HFF-Myc (cell line): ENCODE results near the gene PHF20.
"Not testable (repeated sequence)": the region's sequence is repeated elsewhere in the genome, so short reads cannot be mapped to it uniquely, and the experiment has no call there.

ENCODE experiments used
- DNase-seq: peaks from one replicate; pipeline ENCODE4 v3.0.0-alpha.2; 2011; ENCODE audit warnings: low read depth; ENCODE audit errors: extremely low read depth
- H3K4me3 ChIP-seq: replicated peaks from 2 replicates; pipeline ENCODE4 v1.5.1; 2011; ENCODE audit warnings: low read depth, mild to moderate bottlenecking, control low read depth, low read length
- TF ChIP-seq, protein P1 (sequence below): IDR thresholded peaks from 2 replicates; pipeline ENCODE4 v1.5.1; 2012; ENCODE audit warnings: mild to moderate bottlenecking, low read depth, low read length, control low read depth; ENCODE audit errors: missing control alignments

Gene PHF20

DNA sequence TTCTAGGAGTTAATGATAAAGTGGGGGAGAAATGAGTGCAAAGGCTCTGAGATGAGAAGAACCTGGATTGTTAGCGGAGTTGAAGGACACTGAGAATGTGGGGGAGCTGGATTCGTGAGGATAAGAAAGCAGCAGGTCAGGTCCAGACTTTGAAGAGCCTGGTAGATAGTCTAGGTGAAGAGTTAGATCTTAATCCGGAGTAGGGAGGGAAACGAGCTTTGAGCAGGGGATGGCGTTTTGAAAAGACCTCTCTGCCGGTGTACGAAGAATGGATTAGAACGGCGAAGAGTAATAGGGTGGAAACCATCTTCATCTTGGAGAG is 487 bp upstream of the PHF20 start:
- H3K4me3 ChIP-seq: no peak overlapping the region
- TF ChIP-seq, protein P1, sequence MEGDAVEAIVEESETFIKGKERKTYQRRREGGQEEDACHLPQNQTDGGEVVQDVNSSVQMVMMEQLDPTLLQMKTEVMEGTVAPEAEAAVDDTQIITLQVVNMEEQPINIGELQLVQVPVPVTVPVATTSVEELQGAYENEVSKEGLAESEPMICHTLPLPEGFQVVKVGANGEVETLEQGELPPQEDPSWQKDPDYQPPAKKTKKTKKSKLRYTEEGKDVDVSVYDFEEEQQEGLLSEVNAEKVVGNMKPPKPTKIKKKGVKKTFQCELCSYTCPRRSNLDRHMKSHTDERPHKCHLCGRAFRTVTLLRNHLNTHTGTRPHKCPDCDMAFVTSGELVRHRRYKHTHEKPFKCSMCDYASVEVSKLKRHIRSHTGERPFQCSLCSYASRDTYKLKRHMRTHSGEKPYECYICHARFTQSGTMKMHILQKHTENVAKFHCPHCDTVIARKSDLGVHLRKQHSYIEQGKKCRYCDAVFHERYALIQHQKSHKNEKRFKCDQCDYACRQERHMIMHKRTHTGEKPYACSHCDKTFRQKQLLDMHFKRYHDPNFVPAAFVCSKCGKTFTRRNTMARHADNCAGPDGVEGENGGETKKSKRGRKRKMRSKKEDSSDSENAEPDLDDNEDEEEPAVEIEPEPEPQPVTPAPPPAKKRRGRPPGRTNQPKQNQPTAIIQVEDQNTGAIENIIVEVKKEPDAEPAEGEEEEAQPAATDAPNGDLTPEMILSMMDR: no peak
- no peak for DNase-seq

DNA sequence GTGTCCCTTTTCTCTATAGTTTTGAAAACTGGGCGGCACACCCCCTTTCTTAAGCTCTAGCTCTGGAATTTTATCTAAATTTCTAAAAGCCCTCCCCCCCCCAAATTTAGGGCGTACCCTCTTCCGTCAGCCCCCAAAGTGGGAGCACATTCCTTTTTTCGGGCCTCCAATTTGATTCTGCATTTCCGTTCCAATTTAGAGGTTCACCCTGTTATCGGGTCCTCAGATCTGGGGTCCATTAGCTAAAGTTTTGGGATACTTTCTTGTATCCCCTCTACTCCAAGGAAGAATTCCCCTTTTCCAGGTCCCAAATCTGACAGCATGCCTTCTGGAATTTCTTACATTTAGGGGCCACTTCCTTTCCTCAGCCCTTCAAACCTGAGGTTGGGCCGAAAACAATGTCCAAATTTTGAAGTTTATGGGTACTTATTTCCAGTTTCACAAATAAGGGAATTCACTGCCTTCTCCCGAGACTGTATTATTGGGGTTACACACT is 796 bp downstream of the PHF20 start:
- peak overlapping the region; percentile 80 for H3K4me3 ChIP-seq
- DNase-seq: no peak
- TF ChIP-seq, protein P1: no peak

DNA sequence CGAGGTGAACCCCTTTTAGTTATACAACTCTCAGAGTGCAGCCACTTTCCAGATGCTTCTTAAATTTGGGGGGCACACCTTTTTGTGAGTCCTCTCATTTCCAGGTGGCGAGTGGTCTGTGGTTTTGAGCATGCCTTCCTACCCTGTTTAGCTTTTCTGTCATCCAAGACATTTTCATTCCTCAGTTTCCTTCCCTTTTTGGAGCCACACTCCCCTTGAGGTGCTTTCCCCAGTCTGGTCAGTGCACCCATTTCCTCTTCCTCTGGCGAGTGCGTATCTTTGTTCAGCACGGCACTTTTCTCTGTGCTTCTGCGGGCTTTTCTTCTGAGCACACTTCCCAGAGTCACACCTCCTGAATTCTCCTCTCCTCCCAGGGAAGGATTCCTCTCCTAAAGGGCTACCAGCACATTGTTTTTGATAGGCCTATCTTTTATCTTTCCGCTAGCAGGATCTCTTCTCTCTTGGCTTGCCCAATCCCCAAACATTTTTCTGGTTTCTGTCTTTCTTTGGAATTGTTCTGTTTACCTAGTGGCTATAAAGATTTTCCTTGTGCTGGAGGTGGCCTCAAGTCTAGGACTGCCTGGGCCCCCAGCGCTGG is 1.4 kb downstream of the PHF20 start:
- DNase-seq: no peak
- TF ChIP-seq, protein P1: no peak
- H3K4me3 ChIP-seq: peak overlapping the region; percentile 80

DNA sequence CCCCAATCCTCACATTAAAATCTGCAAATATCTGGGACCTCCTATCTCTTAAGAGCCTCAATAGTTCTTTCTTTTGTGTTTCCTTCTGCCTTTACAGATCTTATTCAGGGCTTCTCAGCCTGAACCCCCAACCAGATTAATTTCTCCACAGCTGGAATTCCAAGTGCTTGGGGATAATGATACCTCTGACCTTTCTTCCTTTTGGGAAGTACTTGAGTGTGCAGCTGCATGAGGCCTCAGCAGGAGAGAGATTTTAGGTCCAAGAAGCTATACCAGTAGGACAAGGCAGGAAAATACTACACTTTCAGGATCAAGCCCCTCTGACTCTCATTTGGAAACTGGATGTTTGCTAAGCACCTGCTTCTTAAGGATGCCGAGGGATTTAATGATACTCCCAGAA is 2.6 kb downstream of the PHF20 start:
- H3K4me3 ChIP-seq: no peak overlapping the region
- TF ChIP-seq, protein P1: no peak
- DNase-seq: no peak

DNA sequence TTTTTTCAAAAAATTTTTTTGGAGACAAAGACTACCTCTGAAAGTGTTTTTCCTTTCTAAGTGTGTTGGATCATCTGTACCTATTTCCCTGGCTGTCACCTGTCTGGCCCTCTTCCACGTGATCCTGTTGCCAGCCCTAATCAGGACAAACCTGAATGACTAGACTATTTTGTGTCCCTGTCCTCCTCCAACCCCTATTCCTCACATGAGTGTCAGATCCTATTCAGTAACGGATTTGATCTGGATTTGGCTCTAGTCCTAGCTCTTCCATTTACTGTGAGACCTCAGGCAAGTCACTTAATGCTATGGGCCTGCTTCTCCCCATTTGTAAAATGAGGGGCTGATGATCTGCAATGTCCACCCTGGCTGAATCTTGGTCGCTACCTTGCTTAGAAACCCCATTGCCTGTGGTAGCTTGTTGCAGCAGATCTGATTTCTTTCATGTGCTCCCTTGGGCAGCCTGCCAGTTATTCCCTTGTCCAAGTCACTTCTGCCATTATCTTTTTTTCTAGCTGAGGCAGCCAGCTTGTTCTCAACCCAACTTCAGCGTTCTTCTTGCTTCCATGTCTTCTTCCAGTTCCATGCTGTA is 4.8 kb downstream of the PHF20 start:
- TF ChIP-seq, protein P1: no peak
- H3K4me3 ChIP-seq: no peak overlapping the region
- DNase-seq: no peak

DNA sequence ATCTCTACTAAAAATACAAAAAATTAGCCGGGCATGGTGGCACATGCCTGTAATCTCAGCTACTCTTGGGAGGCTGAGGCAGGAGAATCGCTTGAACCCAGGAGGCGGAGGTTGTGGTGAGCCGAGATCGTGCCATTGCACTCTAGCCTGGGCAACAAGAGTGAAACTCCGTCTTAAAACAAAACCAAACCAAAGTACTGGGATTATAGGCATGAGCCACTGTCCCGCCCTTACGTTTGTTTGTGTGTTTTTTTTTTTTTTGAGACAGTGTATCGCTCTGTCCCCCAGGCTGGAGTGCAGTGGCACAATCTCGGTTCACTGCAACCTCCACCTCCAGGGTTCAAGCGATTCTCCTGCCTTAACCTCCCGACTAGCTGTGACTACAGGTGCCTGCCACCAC is 12.0 kb downstream of the PHF20 start:
- H3K4me3 ChIP-seq: not testable (repeated sequence)

DNA sequence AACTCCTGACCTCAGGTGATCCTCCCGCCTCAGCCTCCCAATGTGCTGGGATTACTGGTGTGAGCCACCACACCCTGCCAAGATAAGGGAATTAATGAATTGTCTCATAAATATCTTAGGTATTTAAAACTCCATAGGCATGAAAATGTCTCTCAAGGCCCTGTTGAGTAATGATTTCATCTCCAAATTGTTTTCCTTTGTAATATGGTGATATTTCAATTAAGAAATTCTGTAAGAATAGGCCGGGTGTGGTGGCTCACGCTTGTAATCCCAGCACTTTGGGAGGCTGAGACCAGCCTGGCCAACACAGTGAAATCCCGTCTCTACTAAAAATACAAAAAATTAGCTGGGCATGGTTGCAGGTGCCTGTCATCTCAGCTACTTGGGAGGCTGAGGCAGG is 13.7 kb downstream of the PHF20 start:
- not testable (repeated sequence) for H3K4me3 ChIP-seq, DNase-seq

More for the DNA sequence above, 12.0 kb downstream of the PHF20 start:
- not testable (repeated sequence) for DNase-seq

DNA sequence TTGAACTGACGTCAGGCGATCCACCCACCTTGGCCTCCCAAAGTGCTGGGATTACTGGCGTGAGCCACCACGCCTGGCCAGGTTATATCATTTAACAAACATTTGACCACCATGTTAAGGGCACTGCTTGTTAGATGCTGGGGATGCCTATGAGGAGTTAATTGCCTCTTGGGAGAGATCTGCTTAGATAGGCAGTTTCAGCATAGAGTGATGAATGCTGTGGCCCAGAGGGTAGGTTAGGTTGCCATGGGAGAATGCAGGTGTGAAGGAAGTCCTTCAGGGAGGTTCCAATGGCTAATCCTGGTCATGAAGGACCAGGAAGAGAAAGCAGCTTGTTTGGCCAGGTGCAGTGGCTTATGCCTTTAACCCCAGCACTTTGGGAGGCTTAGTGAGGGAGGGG is 17.0 kb downstream of the PHF20 start:
- TF ChIP-seq, protein P1: no peak
- H3K4me3 ChIP-seq: no peak overlapping the region
- no peak for DNase-seq
